Common myeloid progenitor, CD34-positive (primary cell): ENCODE measurements around the gene DAPK3.
A peak's percentile ranks its signal among the peaks of the same experiment; 100 is the strongest.
"Not testable (repeated sequence)": the region's sequence is repeated elsewhere in the genome, so short reads cannot be mapped to it uniquely, and the experiment has no call there.

Experiments used
- CTCF ChIA-PET: fragments of 350-600 bp; sonication (Branson Sonifier 250); formaldehyde crosslinking; loops from one replicate; lab custom pipeline; 2021; ENCODE audit warnings: antibody characterized with exemption; lab: Charles Lee
- POLR2A ChIA-PET: fragments of 350-600 bp; sonication (Branson Sonifier 250); formaldehyde crosslinking; loops from one replicate; lab custom pipeline; 2021; ENCODE audit warnings: antibody characterized with exemption; lab: Charles Lee
- DNase-seq, 3 donors: peaks; one replicate each; pipeline versions ENCODE4 v3.0.0 to v3.0.0-alpha.2; 2013
- H3K27ac ChIP-seq, 2 experiments: 1 replicate in 1 of 2; 2 replicates in 1 of 2; pipeline ENCODE4 v1.7.0; 2013; ENCODE audit warnings: inconsistent platforms in 2 of 2, low read length in 2 of 2, mild to moderate bottlenecking in 2 of 2, low read depth in 1 of 2, moderate library complexity in 1 of 2; ENCODE audit not compliant: severe bottlenecking in 2 of 2, insufficient read depth in 1 of 2, poor library complexity in 1 of 2
- H3K27me3 ChIP-seq, 5 experiments: replicated peaks in 2 of 5; 1 replicate in 3 of 5; 2 replicates in 2 of 5; pipeline versions ENCODE4 v1.6.1 to v1.7.0; 2013; ENCODE audit warnings: low read length in 4 of 5, mild to moderate bottlenecking in 2 of 5, moderate library complexity in 2 of 5, inconsistent platforms in 1 of 5; ENCODE audit not compliant: insufficient read depth in 5 of 5, control insufficient read depth in 4 of 5
- H3K36me3 ChIP-seq, 4 experiments: 1 replicate in 2 of 4; 2 replicates in 2 of 4; pipeline versions ENCODE4 v1.6.1 to v1.7.0; 2013; ENCODE audit warnings: low read length in 3 of 4, control low read depth in 1 of 4, mild to moderate bottlenecking in 1 of 4; ENCODE audit not compliant: control insufficient read depth in 4 of 4, insufficient read depth in 4 of 4
- H3K4me1 ChIP-seq, 4 experiments: 1 replicate in 3 of 4; 2 replicates in 1 of 4; pipeline versions ENCODE4 v1.6.1 to v1.7.1; 2013; ENCODE audit warnings: low read length in 3 of 4, mild to moderate bottlenecking in 3 of 4, control low read depth in 1 of 4, inconsistent platforms in 1 of 4, moderate library complexity in 1 of 4; ENCODE audit not compliant: control insufficient read depth in 4 of 4, insufficient read depth in 4 of 4; ENCODE audit errors: control extremely low read depth in 1 of 4
- H3K4me3 ChIP-seq, 7 experiments: 1 replicate in 4 of 7; 2 replicates in 3 of 7; pipeline versions ENCODE4 v1.5.1 to v1.7.0; 2013; ENCODE audit warnings: mild to moderate bottlenecking in 7 of 7, low read length in 6 of 7, moderate library complexity in 6 of 7, inconsistent platforms in 2 of 7, low read depth in 2 of 7, control low read depth in 1 of 7; ENCODE audit not compliant: insufficient read depth in 4 of 7, control insufficient read depth in 1 of 7; ENCODE audit errors: extremely low read depth in 1 of 7
- H3K9me3 ChIP-seq, 5 experiments: 1 replicate in 4 of 5; 2 replicates in 1 of 5; pipeline versions ENCODE4 v1.6.1 to v1.7.1; 2013; ENCODE audit warnings: low read length in 4 of 5, mild to moderate bottlenecking in 2 of 5, inconsistent platforms in 1 of 5, low read depth in 1 of 5, moderate library complexity in 1 of 5; ENCODE audit not compliant: control insufficient read depth in 4 of 5, insufficient read depth in 2 of 5; ENCODE audit errors: control extremely low read depth in 1 of 5
- WGBS: methylation state at CpG from one replicate; pipeline ENCODE4 v1.1.5; 2013; ENCODE audit not compliant: insufficient coverage; 5-methylcytosine and 5-hydroxymethylcytosine counted together

Gene DAPK3

DNA sequence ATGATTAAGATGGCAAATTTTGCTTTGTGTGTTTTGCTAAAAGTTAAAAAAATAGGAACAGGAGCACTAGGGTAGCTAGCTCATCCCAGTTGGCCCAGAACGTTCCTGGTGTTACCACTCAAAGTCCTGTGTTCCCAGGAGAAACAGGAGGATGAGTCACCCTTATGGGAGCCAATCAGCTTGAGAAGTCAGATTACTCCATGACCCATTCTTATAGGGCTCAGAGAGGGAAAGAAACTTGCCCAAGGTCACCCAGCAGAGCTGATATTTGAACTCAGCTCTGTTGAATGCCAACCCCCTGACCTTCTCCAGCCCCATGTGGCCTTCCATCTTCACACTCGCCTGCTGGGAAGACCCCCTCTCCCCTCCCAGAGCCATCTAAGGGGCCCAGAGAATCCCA lies 25.1 kb downstream of the DAPK3 start:
- ChIA-PET CTCF (no interaction called here), POLR2A (no interaction called here)
- WGBS = 100% methylated on average over 2 of the region's 2 CpGs

DNA sequence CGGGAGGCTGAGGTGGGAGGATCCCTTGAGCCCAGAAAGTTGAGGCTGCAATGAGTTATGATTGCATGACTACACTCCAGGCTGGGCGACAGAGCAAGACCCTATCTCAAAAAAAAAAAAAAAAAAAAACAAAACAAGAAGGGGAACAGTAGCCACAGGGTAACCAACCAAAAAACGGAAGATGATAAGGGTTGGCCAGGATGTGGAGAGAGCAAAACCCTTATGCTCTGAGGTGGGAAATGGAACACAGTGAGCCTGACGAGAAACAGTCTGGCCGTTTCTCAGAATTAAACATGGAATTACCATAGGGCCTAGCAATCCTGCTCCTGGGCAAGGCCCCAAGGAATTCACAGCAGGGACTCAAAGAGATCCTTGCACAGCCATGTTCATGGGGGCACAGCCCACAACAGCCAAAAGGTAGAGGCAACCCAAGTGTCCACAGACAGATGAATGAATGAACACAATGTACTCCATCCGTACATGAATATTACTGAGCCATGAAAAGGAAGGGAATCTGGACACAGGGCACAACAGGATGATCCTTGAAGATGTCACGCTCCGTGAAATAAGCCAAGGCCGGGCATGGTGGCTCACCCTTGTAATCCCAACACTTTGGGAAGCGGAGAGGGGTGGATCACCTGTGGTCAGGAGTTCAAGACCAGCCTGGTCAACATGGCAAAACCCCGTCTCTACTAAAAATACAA lies 26.7 kb downstream of the DAPK3 start:
- Histone ChIP-seq H3K27me3 (no peaks in the 10 kb centered on the region), H3K4me1 (peaks cover 0 to 21% (median 9%) of the 10 kb centered on the region in 4 experiments), H3K9me3 (no peaks in the 10 kb centered on the region), H3K27ac (no peak overlapping the region), H3K36me3 (no peaks in the 10 kb centered on the region), H3K4me3 (peak overlapping the region in 1 of 7 experiments; percentile 34)
- ChIA-PET CTCF (no interaction called here), POLR2A (interaction anchor here (0.7 kb wide), 1 partner anchor 28 kb away, joined by 3 read pairs; no protein-coding TSS in a partner anchor)
- WGBS = 81% methylated on average over 6 of the region's 11 CpGs
- peak; percentile 58 to 83 (median 77) for DNase-seq

More for the DNA sequence above, 25.1 kb downstream of the DAPK3 start:
- DNase-seq = no peak
- Histone ChIP-seq H3K27ac (no peak overlapping the region), H3K36me3 (no peaks in the 10 kb centered on the region), H3K4me1 (peaks cover 0 to 36% (median 23%) of the 10 kb centered on the region in 4 experiments), H3K27me3 (no peaks in the 10 kb centered on the region), H3K4me3 (no peak overlapping the region), H3K9me3 (no peaks in the 10 kb centered on the region)

DNA sequence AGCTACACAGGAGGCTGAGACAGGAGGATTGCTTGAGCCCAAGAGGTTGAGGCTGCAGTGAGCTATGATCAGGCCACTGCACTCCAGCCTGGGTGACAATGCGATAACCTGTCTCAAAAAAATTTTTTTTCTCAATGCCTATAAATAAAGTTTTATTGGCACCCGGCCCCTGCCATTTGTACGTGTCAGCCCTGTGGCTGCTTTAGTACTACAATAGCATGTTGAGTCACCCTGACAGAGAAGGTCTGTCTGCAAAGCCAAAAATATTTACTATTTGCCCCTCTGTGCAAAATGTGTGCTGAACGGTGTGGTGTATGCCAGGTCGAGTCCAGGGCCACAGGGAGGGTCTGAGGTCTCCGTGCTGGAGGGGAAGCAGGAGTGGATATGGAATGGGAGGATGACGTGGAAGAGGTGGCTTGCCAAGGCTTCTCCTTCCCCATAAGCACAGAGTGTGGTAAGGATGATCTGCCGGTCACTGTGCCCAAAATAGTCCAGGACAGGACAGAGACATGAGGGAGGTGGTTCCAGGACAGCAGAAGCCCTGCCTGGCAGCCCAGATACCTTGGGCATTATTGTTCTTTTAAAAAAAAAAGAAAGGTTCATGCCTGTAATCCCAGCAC lies 28.0 kb downstream of the DAPK3 start:
- 91% methylated on average over 8 of the region's 8 CpGs for WGBS
- Histone ChIP-seq H3K36me3 (no peaks in the 10 kb centered on the region), H3K27me3 (no peaks in the 10 kb centered on the region), H3K4me3 (no peak overlapping the region), H3K27ac (no peak overlapping the region), H3K4me1 (peaks cover 0 to 13% (median 8%) of the 10 kb centered on the region in 4 experiments), H3K9me3 (peaks cover 0 to 3% (median 0%) of the 10 kb centered on the region in 5 experiments)
- ChIA-PET CTCF (no interaction called here), POLR2A (no interaction called here)
- peak in 2 of 3 donors; percentile 35 to 53 for DNase-seq

DNA sequence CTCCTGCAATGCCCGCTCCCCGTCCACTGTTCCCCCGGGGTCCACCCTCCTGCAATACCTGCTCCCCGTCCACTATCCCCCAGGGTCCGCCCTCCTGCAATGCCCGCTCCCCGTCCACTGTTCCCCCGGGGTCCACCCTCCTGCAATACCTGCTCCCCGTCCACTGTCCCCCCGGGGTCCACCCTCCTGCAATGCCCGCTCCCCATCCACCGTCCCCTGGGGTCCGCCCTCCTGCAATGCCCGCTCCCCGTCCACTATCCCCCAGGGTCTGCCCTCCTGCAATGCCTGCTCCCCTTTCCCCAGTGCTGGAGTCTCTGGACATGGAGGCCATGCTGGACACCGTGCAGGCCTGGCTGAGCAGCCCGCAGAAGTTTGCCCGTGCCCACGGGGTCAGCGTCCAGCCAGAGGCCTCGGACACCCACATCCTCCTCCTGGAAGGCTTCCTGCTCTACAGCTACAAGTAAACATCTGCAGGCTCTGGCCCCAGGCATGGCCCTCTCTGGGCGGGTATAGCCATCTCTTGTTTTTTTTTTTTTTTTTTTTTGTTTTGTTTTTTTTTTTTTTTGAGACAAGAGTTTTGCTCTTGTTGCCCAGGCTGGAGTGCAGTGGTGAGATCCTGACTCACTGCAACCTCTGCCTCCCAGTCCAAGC lies 32.5 kb downstream of the DAPK3 start:
- H3K9me3 ChIP-seq, DNase-seq, H3K4me3 ChIP-seq, H3K27ac ChIP-seq, H3K36me3 ChIP-seq, CTCF ChIA-PET, H3K4me1 ChIP-seq, POLR2A ChIA-PET: not testable (repeated sequence)
- WGBS = 96% methylated on average over 17 of the region's 22 CpGs
- H3K27me3 ChIP-seq = peaks cover 0 to 22% (median 3%) of the 10 kb centered on the region in 5 experiments

DNA sequence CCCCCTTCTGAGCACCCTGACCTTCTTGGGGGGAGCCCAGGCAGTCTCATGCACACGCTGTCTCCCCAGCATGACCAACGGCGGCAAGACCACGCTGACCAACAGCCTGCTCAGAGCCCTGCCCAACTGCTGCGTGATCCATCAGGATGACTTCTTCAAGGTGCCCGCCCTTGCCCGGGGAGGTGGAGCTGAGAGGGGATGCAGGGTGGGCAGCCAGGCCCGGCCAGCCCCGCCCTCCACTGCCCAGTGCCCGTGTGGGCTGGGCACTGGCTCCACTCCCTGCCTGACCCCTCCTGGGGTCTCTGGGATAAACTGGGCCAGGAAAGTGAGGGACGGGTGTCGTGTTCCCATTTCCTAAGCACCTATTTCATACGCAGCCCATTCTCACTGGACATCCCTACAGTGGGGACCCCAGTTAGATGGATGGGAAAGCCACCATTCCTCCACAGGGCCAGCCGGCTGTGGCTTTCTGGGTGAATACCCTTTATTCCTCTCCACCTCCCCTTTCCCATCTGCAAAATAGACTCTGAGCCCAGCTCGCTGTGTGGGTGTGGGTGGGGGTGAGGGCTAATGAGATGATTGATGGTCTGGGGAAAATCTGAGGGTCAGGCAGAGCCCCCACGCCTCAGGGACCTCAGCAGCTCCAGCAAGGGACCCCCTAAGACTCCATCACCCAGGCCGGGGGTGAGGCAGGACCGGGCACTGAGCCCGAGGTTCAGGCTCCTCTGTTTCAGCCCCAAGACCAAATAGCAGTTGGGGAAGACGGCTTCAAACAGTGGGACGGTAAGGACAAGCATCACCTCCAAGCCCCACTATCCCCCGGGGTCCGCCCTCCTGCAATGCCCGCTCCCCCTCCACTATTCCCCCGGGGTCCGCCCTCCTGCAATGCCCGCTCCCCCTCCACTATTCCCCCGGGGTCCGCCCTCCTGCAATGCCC lies 34.1 kb downstream of the DAPK3 start:
- Histone ChIP-seq H3K4me3 (no peak overlapping the region), H3K9me3 (peaks cover 0 to 5% (median 0%) of the 10 kb centered on the region in 5 experiments), H3K4me1 (peaks cover 0 to 7% (median 2%) of the 10 kb centered on the region in 4 experiments), H3K27me3 (peaks cover 0 to 34% (median 5%) of the 10 kb centered on the region in 5 experiments), H3K36me3 (no peaks in the 10 kb centered on the region), H3K27ac (no peak overlapping the region)
- POLR2A ChIA-PET = no interaction called here
- 93% methylated on average over 13 of the region's 29 CpGs for WGBS
- CTCF ChIA-PET = interaction anchor here (1.0 kb wide), 1 partner anchor 84 kb away, joined by 3 read pairs; no protein-coding TSS in a partner anchor
- no peak for DNase-seq

DNA sequence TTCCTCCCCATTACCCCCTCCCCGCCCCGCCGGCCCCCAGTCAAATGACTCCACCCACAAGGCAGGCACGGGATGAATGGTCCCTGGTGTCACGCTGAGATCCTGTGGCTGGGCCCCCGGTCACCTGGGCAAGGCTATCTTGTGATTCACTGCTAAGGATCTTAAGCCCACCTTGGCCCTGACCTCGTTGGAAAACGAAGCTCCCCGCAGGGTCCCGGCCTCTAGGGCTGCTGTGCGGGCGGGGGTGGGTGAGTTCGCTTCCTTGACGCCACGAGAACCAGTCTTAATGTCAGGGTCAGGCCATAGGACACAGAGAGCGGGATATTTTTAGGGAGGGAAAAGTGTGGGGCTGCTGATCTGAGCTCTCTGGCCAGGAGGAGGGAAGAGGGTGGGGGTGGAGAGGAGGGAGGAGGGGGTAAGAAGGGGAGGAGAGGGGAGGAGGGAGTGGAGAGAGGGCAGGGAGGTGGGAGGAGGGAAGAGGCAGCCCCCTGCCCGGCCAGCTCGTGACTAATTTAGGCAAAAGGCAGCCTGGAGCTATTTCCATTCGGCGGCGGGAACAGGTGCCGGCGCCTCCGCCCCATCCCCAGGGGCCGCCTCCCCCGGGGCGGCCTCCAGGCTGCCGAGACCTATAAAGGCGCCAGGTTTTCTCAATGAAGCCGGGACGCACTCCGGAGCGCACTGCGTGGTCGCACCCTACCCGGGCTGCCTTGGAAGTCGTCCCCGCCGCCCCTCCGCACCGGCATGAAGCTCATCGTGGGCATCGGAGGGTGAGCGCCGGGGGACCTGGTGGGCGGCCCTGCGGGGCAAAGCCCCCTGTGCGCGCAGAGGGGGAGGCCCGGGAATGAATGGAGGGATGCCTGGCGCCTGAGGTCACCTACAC lies 37.7 kb downstream of the DAPK3 start, which contains the start of gene NMRK2:
NMRK2 (plus strand) TSS at position 139 of the 880 bp plus-strand sequence; CDS start at position 742, 603 bp downstream.
- Histone ChIP-seq H3K4me3 (peak within 1 kb of the TSS in 1 of 7 experiments; percentile 7), H3K9me3 (peaks cover 0 to 5% (median 0%) of the 10 kb centered on the region in 5 experiments), H3K36me3 (no peaks in the 10 kb centered on the region), H3K27ac (no peak within 1 kb of the TSS), H3K4me1 (peaks cover 0 to 7% (median 2%) of the 10 kb centered on the region in 4 experiments), H3K27me3 (peaks cover 0 to 44% (median 5%) of the 10 kb centered on the region in 5 experiments)
- ChIA-PET CTCF (no interaction called here), POLR2A (no interaction called here)
- peak in 2 of 3 donors; percentile 27 to 48 for DNase-seq
- 3% methylated on average over 44 of the region's 51 CpGs for WGBS
